Measurements from ENCODE around the gene RAP1GAP. TPM values are rescaled to one million over a fixed set of nuclear protein-coding genes. Genes with fewer than 3 reads are reported as not detected.
"Not testable (repeated sequence)": the region's sequence is repeated elsewhere in the genome, so short reads cannot be mapped to it uniquely, and the experiment has no call there.

Gene RAP1GAP
- total and polyA plus RNA-seq, 2 donors, result 2.1 to 4.0 TPM

DNA sequence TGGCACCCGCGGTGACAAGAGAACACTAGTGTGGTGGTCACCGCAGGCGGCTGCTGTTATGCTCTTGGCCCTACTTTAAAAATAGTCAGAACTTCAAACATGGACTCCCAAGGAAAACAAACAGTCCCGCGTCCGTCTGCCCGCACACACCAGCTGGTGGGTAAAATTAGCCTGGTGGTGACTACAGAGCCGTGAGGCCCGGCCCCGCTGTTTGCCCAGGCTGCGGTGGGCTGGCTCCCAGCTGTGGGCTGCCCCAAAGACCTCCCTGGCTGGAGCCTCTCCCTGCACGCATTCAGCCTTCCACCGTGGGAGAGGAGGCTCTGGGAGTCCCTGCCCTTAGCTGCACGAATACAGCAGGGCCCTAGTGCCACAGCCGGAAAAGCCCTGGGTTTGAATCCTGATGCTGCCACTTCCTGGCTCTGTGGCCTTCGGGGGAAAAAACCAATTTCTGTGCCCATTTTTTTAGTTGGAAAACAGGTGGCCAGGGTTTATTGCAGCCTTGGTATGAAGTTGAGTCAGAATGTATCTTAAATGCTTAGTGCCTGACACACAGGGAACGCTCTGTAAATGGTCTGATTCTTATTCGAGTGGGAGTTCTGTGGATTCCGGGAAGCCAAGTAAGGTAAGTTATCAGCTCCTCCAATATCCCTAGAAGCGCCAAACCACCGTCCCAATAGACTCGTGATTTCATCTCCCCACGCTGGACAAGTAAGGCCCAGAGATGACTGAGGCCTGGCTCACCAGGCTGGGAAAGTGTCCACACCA is 101.7 kb downstream of the RAP1GAP start:
- Histone ChIP-seq H3K36me3 (ENCODE audit: insufficient read depth) (no peaks in the 10 kb centered on the region), H3K27ac (ENCODE audit: low read depth) (no peak overlapping the region), H3K4me1 (ENCODE audit: insufficient read depth) (no peaks in the 10 kb centered on the region), H3K4me3 (ENCODE audit: low read depth, low read length) (no peak overlapping the region)
- no peak for DNase-seq (ENCODE audit: extremely low spot score)
- 82% methylated on average over 24 of the region's 24 CpGs for WGBS

GRCh38 chr1:21566361-21566760 is 102.8 kb downstream of the RAP1GAP start:
- DNase-seq (ENCODE audit: extremely low spot score); H3K27ac ChIP-seq (ENCODE audit: low read depth); H3K4me3 ChIP-seq (ENCODE audit: low read depth, low read length); H3K36me3 ChIP-seq (ENCODE audit: insufficient read depth); H3K4me1 ChIP-seq (ENCODE audit: insufficient read depth): not testable (repeated sequence)
- 93% methylated on average over 15 of the region's 15 CpGs for WGBS

DNA sequence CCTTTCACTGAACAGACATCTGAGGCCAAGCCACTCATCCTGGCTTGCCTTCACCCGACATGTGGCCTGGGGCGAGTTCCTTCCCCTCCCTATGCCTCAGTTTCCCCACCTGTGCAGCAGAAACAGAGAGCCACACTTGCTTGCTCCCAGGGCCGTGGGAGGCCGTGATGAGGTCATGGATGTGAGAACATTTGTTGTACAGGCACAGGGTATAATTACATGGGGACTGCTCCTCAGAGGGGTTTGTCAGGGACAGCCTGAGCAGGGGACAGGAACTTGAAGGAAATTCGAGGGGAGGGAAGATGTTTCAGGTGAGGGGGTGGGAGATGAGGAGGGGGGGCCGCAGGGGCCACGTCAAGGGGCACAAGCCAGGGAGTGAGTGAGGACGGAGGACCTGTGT is 103.9 kb downstream of the RAP1GAP start:
- Histone ChIP-seq H3K4me3 (ENCODE audit: low read depth, low read length) (no peak overlapping the region), H3K36me3 (ENCODE audit: insufficient read depth) (no peaks in the 10 kb centered on the region), H3K27ac (ENCODE audit: low read depth) (no peak overlapping the region), H3K4me1 (ENCODE audit: insufficient read depth) (no peaks in the 10 kb centered on the region)
- WGBS, result 52% methylated on average over 8 of the region's 8 CpGs
- DNase-seq (ENCODE audit: extremely low spot score), result no peak

DNA sequence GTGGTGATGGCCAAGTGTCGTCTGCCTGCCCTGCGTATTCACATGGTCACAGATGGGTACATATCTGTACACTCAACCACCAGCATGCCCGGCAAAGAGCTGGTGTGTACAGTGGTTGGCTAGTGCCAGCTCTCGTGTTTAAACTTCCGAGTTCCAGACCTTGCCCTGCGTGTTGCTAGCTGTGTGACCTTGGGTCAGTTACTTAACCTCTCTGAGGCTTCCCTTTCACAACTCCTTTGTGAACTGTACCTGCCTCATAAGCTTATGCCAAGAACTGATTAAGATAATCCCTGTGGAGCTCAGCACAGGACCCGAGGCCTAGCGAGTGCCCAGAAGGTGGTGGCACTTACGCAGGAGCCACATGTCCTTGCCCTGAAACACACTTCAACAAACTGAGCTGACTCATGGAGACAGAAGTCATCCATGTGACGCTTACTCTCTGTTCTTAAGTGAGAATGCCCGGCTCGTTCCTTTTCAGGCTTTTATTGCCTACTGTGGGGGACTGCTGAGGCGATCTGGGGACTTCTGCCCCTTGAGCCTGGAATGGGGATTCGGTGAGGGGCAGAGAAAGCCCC is 104.5 kb downstream of the RAP1GAP start:
- 85% methylated on average over 14 of the region's 14 CpGs for WGBS
- no peaks in the 10 kb centered on the region for H3K36me3 ChIP-seq (ENCODE audit: insufficient read depth)
- H3K4me1 ChIP-seq (ENCODE audit: insufficient read depth), result no peaks in the 10 kb centered on the region
- DNase-seq (ENCODE audit: extremely low spot score), result no peak
- no peak overlapping the region for H3K4me3 ChIP-seq (ENCODE audit: low read depth, low read length)
- no peak overlapping the region for H3K27ac ChIP-seq (ENCODE audit: low read depth)

DNA sequence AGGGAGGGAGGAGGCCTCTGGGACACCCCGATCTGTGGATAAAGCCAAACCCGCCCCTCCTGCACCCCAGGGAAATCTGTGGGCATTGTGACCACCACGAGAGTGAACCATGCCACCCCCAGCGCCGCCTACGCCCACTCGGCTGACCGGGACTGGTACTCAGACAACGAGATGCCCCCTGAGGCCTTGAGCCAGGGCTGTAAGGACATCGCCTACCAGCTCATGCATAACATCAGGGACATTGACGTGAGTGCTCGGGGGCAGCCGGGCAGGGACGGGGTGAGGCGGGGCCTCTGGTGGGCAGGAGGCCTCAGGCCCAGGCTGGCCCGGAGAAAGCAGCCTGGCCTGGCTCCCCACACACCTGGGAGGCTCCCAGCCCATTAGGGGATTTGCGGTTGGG is 105.2 kb downstream of the RAP1GAP start:
- Histone ChIP-seq H3K4me3 (ENCODE audit: low read depth, low read length) (no peak overlapping the region), H3K4me1 (ENCODE audit: insufficient read depth) (no peaks in the 10 kb centered on the region), H3K27ac (ENCODE audit: low read depth) (no peak overlapping the region), H3K36me3 (ENCODE audit: insufficient read depth) (no peaks in the 10 kb centered on the region)
- WGBS, result 93% methylated on average over 17 of the region's 17 CpGs
- no peak for DNase-seq (ENCODE audit: extremely low spot score)

DNA sequence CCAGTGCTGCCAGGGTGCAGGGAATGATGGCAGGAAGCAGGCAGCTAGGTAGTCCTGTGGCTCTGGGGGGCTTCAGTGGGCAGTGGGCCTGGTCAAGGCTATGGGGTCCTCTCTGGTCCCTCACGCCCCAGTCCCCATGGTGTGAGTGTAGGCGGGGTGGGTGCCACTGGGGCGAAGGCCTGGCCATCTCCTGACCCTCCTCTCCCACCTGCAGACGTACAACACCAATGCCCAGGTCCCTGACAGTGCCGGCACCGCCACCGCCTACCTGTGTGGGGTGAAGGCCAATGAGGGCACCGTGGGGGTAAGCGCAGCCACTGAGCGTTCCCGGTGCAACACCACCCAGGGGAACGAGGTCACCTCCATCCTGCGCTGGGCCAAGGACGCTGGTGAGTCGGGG is 106.3 kb downstream of the RAP1GAP start:
- Histone ChIP-seq H3K4me3 (ENCODE audit: low read depth, low read length) (no peak overlapping the region), H3K4me1 (ENCODE audit: insufficient read depth) (no peaks in the 10 kb centered on the region), H3K36me3 (ENCODE audit: insufficient read depth) (no peaks in the 10 kb centered on the region), H3K27ac (ENCODE audit: low read depth) (no peak overlapping the region)
- WGBS, result 95% methylated on average over 15 of the region's 15 CpGs
- no peak for DNase-seq (ENCODE audit: extremely low spot score)

- Histone ChIP-seq H3K27ac (ENCODE audit: low read depth) (no peak overlapping the region), H3K4me1 (ENCODE audit: insufficient read depth) (no peaks in the 10 kb centered on the region), H3K36me3 (ENCODE audit: insufficient read depth) (no peaks in the 10 kb centered on the region), H3K4me3 (ENCODE audit: low read depth, low read length) (no peak overlapping the region)
- 91% methylated on average over 12 of the region's 12 CpGs for WGBS
- DNase-seq (ENCODE audit: extremely low spot score), result no peak
Observed at GRCh38 chr1:21560916-21561638, 108.1 kb downstream of the RAP1GAP start.

GRCh38 chr1:21559788-21560567 is 109.2 kb downstream of the RAP1GAP start:
- 78% methylated on average over 5 of the region's 5 CpGs for WGBS
- H3K4me3 ChIP-seq (ENCODE audit: low read depth, low read length), result no peak overlapping the region
- H3K36me3 ChIP-seq (ENCODE audit: insufficient read depth), result no peaks in the 10 kb centered on the region
- H3K27ac ChIP-seq (ENCODE audit: low read depth), result no peak overlapping the region
- no peaks in the 10 kb centered on the region for H3K4me1 ChIP-seq (ENCODE audit: insufficient read depth)
- no peak for DNase-seq (ENCODE audit: extremely low spot score)

DNA sequence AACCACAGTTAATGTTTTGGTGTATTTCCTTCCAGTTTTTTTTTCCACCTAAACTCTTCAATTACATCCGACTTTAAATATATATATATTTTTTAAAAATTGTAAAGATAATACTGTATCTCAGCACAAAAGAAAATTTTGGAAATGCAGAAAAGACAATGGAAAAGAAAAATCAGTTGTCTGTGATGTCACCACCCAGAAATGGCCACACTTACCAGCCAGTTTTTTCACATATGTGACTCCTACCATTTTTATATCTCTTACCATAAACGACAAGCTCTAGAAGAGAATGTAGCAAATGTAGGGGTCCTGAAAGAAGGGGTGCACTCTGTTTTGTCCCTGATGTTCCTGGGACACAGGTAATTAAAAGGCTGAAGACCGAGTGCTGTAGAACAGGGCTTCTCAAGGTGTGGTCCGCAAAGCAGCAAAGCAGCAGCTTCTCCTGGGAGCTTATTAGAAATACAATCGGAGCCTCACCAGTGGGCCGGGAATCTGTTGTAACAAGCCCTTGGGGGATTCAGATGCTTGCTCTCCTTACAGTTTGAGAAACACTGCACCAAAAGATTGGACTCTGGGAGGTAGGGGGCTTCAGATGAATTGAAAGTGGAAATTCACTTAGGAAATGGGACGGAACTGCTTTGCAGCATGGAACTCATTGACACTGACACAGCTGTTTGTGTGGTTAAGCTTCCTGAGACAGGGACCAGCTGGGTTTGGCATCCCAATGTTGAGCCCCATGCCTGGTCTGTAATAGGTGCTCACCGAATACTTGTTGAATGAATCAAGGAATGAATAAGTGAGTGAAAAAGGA is 115.8 kb downstream of the RAP1GAP start:
- Histone ChIP-seq H3K4me1 (ENCODE audit: insufficient read depth) (no peaks in the 10 kb centered on the region), H3K36me3 (ENCODE audit: insufficient read depth) (no peaks in the 10 kb centered on the region), H3K4me3 (ENCODE audit: low read depth, low read length) (no peak overlapping the region), H3K27ac (ENCODE audit: low read depth) (no peak overlapping the region)
- no peak for DNase-seq (ENCODE audit: extremely low spot score)
- WGBS, result 40% methylated on average over 8 of the region's 8 CpGs

DNA sequence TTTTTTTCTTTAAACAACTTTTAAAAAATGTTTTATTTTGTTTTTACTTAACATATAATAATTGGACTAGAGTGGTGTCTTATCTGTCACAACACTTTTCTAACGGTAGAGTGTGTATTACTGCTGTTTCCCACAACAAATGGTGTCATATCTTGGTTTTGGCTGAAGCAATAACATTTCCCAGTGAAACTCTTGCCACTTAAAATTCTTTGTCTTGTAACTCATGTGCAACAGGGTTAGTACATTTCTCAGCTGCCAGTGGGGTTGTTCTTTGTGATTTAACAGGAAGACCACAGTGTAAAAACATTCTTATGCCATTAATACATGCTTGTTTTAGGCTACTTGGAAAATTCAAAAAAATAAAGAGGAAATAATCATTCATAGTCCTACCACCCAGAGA is 116.4 kb downstream of the RAP1GAP start:
- Histone ChIP-seq H3K4me1 (ENCODE audit: insufficient read depth) (no peaks in the 10 kb centered on the region), H3K27ac (ENCODE audit: low read depth) (no peak overlapping the region), H3K36me3 (ENCODE audit: insufficient read depth) (no peaks in the 10 kb centered on the region), H3K4me3 (ENCODE audit: low read depth, low read length) (no peak overlapping the region)
- WGBS, result 39% methylated on average over 1 of the region's 1 CpG
- no peak for DNase-seq (ENCODE audit: extremely low spot score)

DNA sequence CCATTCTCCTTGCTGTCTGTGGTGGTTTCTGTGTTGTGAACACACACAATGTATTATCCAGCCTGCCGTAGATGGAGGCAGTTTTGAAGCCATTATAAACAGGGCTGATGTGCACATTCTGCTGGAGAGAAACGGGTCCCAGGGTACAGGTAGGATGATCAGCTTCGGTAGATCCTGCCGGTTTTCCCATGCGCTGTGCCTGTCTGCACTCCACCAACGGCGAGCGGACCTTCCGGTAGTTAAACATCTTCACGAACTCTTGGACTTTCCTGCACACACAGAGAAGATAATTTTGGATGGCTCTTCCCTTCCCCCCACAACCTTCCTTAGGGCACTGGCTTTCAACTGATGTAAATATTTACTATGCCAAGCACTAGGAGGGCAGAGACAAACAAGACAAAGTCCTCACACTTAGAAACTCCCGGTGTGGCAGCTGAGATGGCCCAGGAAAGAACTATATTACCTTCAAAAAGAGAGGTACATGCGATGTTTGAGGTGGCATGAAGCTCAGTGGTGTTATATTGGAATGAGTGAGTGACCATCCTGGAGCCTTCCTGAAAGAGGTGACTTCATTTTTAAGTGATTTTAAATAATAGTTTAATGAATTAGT is 118.2 kb downstream of the RAP1GAP start:
- Histone ChIP-seq H3K27ac (ENCODE audit: low read depth) (no peak overlapping the region), H3K4me3 (ENCODE audit: low read depth, low read length) (no peak overlapping the region), H3K36me3 (ENCODE audit: insufficient read depth) (no peaks in the 10 kb centered on the region), H3K4me1 (ENCODE audit: insufficient read depth) (no peaks in the 10 kb centered on the region)
- DNase-seq (ENCODE audit: extremely low spot score), result no peak
- WGBS, result 79% methylated on average over 12 of the region's 12 CpGs

DNA sequence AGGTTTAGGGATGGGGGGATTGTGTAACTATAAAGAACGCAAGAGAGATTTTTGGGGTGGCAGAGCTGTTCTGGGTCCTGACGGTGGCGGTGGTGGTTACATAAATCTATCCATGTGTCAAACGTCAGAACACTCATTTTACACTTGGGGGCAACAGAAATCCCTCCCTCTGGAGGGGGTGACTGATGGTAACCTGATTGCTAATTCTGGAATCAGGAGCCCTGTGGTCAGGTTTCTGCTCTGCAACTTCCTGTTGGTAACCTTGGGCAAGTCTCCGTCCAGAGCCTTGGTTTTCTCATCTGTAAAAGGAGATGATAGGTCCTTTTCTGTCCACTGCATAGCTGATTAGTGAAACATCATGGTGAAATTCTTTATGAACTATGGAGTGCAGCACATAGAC is 119.1 kb downstream of the RAP1GAP start:
- no peak overlapping the region for H3K27ac ChIP-seq (ENCODE audit: low read depth)
- no peak overlapping the region for H3K4me3 ChIP-seq (ENCODE audit: low read depth, low read length)
- H3K36me3 ChIP-seq (ENCODE audit: insufficient read depth), result no peaks in the 10 kb centered on the region
- no peaks in the 10 kb centered on the region for H3K4me1 ChIP-seq (ENCODE audit: insufficient read depth)
- DNase-seq (ENCODE audit: extremely low spot score), result no peak
- 71% methylated on average over 5 of the region's 5 CpGs for WGBS
